NB4 (cell line): Measurements from ENCODE around the gene RCBTB2.

Experiments used
- MYC ChIP-seq: IDR thresholded peaks from 2 replicates; pipeline ENCODE4 v1.6.1; 2011; ENCODE audit warnings: low read depth, low read length
- POLR2A ChIP-seq: IDR thresholded peaks from 2 replicates; pipeline ENCODE4 v1.6.1; 2011; ENCODE audit warnings: mild to moderate bottlenecking; ENCODE audit not compliant: insufficient read length; ENCODE audit errors: extremely low read depth
- TF ChIP-seq, protein P1 (sequence below): IDR thresholded peaks from one replicate; pipeline ENCODE4 v1.5.1; 2012; ENCODE audit warnings: low read depth, low read length

DNA sequence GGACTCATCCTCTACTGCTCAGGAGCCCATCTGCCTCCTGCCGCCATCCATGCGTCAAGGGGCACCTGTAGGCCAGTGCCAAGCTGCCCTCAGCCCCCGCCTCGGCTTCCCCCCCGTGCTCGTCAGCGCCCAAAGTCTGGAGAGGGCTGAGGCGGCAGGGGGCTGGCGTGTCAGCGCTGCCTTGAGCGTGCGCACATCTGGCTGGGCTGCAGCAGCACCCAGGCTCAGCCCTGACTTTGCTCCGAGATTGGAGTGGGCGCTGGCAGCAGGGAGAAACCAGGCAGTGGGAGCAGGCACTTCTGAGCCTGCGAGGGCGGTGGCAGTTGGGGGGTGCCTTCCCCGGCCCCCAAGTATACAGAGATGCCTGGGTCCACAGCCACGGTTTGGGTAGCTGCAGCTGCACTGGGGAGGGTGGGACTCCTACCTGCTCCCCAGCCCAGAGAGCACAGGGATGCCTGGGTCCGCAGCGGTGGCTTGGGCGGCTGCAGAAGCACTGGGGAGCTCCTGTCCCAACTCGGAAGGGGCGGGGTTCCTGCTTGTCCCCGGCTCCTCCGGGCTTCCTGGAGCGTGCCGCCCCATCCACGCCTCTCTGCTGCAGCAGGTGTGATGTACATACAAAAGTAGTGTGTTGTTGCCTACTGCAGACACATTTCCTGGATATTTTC is 75.2 kb downstream of the RCBTB2 start:
- TF ChIP-seq, protein P1, sequence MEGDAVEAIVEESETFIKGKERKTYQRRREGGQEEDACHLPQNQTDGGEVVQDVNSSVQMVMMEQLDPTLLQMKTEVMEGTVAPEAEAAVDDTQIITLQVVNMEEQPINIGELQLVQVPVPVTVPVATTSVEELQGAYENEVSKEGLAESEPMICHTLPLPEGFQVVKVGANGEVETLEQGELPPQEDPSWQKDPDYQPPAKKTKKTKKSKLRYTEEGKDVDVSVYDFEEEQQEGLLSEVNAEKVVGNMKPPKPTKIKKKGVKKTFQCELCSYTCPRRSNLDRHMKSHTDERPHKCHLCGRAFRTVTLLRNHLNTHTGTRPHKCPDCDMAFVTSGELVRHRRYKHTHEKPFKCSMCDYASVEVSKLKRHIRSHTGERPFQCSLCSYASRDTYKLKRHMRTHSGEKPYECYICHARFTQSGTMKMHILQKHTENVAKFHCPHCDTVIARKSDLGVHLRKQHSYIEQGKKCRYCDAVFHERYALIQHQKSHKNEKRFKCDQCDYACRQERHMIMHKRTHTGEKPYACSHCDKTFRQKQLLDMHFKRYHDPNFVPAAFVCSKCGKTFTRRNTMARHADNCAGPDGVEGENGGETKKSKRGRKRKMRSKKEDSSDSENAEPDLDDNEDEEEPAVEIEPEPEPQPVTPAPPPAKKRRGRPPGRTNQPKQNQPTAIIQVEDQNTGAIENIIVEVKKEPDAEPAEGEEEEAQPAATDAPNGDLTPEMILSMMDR, result no peak
- no peak for TF ChIP-seq POLR2A
- no peak for TF ChIP-seq MYC
